ENCODE measurements around the gene GPC5.

The GPC5 gene

DNA sequence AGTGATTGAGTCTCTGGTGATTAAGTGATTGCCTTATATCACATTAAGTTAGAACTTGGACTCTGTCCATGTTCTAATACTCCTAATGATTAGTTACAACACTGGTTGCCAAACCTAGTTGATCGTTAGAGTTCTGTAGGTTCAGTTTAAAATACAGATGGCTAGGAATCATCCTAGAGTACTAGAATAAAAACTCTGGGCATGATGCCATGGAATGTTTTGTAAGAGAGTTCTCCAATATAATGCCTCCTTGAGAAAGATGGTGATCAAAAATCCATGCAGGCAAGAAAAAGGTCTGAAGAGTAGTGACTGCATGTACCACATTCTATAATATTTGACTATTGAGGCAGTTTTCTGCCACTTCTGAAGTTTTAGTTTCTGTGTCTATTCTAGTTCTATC is 176.3 kb downstream of the GPC5 start:
- no peak overlapping the region for H3K4me2 ChIP-seq
- TF ChIP-seq, protein P1, sequence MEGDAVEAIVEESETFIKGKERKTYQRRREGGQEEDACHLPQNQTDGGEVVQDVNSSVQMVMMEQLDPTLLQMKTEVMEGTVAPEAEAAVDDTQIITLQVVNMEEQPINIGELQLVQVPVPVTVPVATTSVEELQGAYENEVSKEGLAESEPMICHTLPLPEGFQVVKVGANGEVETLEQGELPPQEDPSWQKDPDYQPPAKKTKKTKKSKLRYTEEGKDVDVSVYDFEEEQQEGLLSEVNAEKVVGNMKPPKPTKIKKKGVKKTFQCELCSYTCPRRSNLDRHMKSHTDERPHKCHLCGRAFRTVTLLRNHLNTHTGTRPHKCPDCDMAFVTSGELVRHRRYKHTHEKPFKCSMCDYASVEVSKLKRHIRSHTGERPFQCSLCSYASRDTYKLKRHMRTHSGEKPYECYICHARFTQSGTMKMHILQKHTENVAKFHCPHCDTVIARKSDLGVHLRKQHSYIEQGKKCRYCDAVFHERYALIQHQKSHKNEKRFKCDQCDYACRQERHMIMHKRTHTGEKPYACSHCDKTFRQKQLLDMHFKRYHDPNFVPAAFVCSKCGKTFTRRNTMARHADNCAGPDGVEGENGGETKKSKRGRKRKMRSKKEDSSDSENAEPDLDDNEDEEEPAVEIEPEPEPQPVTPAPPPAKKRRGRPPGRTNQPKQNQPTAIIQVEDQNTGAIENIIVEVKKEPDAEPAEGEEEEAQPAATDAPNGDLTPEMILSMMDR (conservative IDR thresholded peaks at IDR 0.05; ENCODE audit: low read depth, low read length), result no peak

DNA sequence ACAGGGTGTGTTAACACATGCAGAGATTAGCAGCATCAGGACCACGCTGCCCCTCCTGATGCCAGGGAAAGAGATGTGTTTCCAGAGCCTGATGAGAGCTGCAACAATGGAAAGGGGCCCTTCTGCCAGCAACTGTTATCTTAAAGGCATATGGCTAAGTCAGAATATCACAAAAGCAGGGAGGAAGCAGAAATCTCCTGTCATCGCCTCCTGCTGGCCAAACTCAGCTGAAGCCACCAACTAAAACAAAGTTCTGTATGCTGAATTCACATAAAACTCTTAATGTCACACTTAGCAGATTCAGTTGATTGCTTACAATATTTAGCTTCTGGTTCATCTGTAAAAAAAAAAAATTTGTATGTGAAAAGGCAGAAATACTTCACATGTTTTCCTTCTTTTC is 178.2 kb downstream of the GPC5 start:
- no peak overlapping the region for H3K4me2 ChIP-seq
- no peak overlapping the region for H3K9ac ChIP-seq
- no peak overlapping the region for H2AFZ ChIP-seq (ENCODE audit: low read depth)
- no peaks in the 10 kb centered on the region for H4K20me1 ChIP-seq (ENCODE audit: insufficient read depth)
- no peak overlapping the region for H3K4me3 ChIP-seq (IDR thresholded peaks at IDR 0.05; ENCODE audit: insufficient read depth, low read depth, low read length)
- no peaks in the 10 kb centered on the region for H3K79me2 ChIP-seq (ENCODE audit: insufficient read depth, low read depth)
- no peaks in the 10 kb centered on the region for H3K27me3 ChIP-seq (ENCODE audit: insufficient read depth, low read depth)
- no peak overlapping the region for H3K27ac ChIP-seq
- H3K4me1 ChIP-seq (ENCODE audit: low read depth, poor library complexity, severe bottlenecking), result no peaks in the 10 kb centered on the region
- TF ChIP-seq, protein P1 (conservative IDR thresholded peaks at IDR 0.05; ENCODE audit: low read depth, low read length), result no peak
- no peaks in the 10 kb centered on the region for H3K36me3 ChIP-seq (ENCODE audit: insufficient read depth)

More for the DNA sequence above, 176.3 kb downstream of the GPC5 start:
- Histone ChIP-seq H3K27me3 (ENCODE audit: insufficient read depth, low read depth) (no peaks in the 10 kb centered on the region), H4K20me1 (ENCODE audit: insufficient read depth) (no peaks in the 10 kb centered on the region), H3K79me2 (ENCODE audit: insufficient read depth, low read depth) (no peaks in the 10 kb centered on the region), H3K9ac (no peak overlapping the region), H3K27ac (no peak overlapping the region), H3K36me3 (ENCODE audit: insufficient read depth) (no peaks in the 10 kb centered on the region), H2AFZ (ENCODE audit: low read depth) (no peak overlapping the region), H3K4me3 (IDR thresholded peaks at IDR 0.05; ENCODE audit: insufficient read depth, low read depth, low read length) (no peak overlapping the region), H3K4me1 (ENCODE audit: low read depth, poor library complexity, severe bottlenecking) (no peaks in the 10 kb centered on the region)

- Histone ChIP-seq H3K4me3 (IDR thresholded peaks at IDR 0.05; ENCODE audit: insufficient read depth, low read depth, low read length) (no peak overlapping the region), H4K20me1 (ENCODE audit: insufficient read depth) (no peaks in the 10 kb centered on the region), H3K4me1 (ENCODE audit: low read depth, poor library complexity, severe bottlenecking) (no peaks in the 10 kb centered on the region), H3K36me3 (ENCODE audit: insufficient read depth) (no peaks in the 10 kb centered on the region), H2AFZ (ENCODE audit: low read depth) (no peak overlapping the region), H3K4me2 (no peak overlapping the region), H3K79me2 (ENCODE audit: insufficient read depth, low read depth) (no peaks in the 10 kb centered on the region), H3K27me3 (ENCODE audit: insufficient read depth, low read depth) (no peaks in the 10 kb centered on the region), H3K27ac (no peak overlapping the region), H3K9ac (no peak overlapping the region)
- TF ChIP-seq, protein P1 (conservative IDR thresholded peaks at IDR 0.05; ENCODE audit: low read depth, low read length), result no peak
Measured at GRCh38 chr13:91579320-91579719, 180.9 kb downstream of the GPC5 start.

DNA sequence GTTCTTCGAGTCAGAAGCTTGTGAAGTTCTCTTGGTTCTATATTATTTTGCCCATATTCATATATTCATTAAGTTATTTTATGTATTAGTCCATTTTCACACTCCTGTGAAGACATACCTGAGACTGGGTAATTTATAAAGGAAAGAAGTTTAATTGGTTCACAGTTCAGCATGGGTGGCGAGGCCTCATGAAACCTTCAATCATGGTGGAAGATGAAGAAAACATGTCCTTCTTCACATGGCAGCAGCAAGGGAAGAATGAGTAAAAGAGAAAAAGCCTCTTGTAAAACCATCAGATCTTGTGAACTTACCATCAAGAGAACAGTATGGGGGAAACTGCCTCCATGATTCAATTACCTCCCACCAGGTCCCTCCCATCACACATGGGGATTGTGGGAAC is 182.3 kb downstream of the GPC5 start:
- no peaks in the 10 kb centered on the region for H3K79me2 ChIP-seq (ENCODE audit: insufficient read depth, low read depth)
- H3K9ac ChIP-seq, result no peak overlapping the region
- no peak overlapping the region for H3K4me2 ChIP-seq
- no peaks in the 10 kb centered on the region for H3K4me1 ChIP-seq (ENCODE audit: low read depth, poor library complexity, severe bottlenecking)
- TF ChIP-seq, protein P1 (conservative IDR thresholded peaks at IDR 0.05; ENCODE audit: low read depth, low read length), result no peak
- H3K27me3 ChIP-seq (ENCODE audit: insufficient read depth, low read depth), result no peaks in the 10 kb centered on the region
- no peak overlapping the region for H2AFZ ChIP-seq (ENCODE audit: low read depth)
- no peak overlapping the region for H3K4me3 ChIP-seq (IDR thresholded peaks at IDR 0.05; ENCODE audit: insufficient read depth, low read depth, low read length)
- H3K36me3 ChIP-seq (ENCODE audit: insufficient read depth), result no peaks in the 10 kb centered on the region
- no peak overlapping the region for H3K27ac ChIP-seq
- no peaks in the 10 kb centered on the region for H4K20me1 ChIP-seq (ENCODE audit: insufficient read depth)
